Chondrocyte (in vitro differentiated cells): ENCODE data around the gene OAF. TPM values are rescaled to one million over a fixed set of nuclear protein-coding genes. Genes with fewer than 3 reads are reported as not detected.
A peak's percentile ranks its signal among the peaks of the same experiment; 100 is the strongest.

Experiments
- DNase-seq: peaks from one replicate; pipeline ENCODE4 v3.0.0; 2021; ENCODE audit warnings: mixed read lengths, low spot score
- H3K27ac Mint-ChIP-seq: one replicate; pipeline ENCODE4 v1.8.0; 2021; ENCODE audit warnings: mild to moderate bottlenecking, moderate library complexity, mixed read lengths; ENCODE audit not compliant: unreplicated experiment
- H3K27me3 Mint-ChIP-seq: 2 replicates; pipeline ENCODE4 v1.8.0; 2021; ENCODE audit warnings: low read depth, mixed read lengths
- H3K36me3 Mint-ChIP-seq: 2 replicates; pipeline ENCODE4 v1.8.0; 2021; ENCODE audit warnings: low read depth, mixed read lengths
- H3K4me1 Mint-ChIP-seq: 2 replicates; pipeline ENCODE4 v1.8.0; 2021; ENCODE audit warnings: low read depth, mild to moderate bottlenecking, mixed read lengths
- H3K4me3 Mint-ChIP-seq: one replicate; pipeline ENCODE4 v1.8.0; 2021; ENCODE audit warnings: mild to moderate bottlenecking, moderate library complexity, mixed read lengths; ENCODE audit not compliant: unreplicated experiment
- H3K9me3 Mint-ChIP-seq: 2 replicates; pipeline ENCODE4 v1.8.0; 2021; ENCODE audit warnings: low read depth, mixed read lengths
- CTCF ChIP-seq: fragments of 200-600 bp; sonication (generic); IDR thresholded peaks from 2 replicates; pipeline ENCODE4 v1.5.0; 2021; ENCODE audit warnings: antibody characterized with exemption, mild to moderate bottlenecking, moderate library complexity
- total RNA-seq: library from RNA; stranded (reverse); gene quantifications from 3 replicates; pipeline ENCODE4 v1.2.1, GENCODE V29; 2021

The OAF gene
- total RNA-seq, 1 donor from 2014 or later = 5.7 TPM

DNA sequence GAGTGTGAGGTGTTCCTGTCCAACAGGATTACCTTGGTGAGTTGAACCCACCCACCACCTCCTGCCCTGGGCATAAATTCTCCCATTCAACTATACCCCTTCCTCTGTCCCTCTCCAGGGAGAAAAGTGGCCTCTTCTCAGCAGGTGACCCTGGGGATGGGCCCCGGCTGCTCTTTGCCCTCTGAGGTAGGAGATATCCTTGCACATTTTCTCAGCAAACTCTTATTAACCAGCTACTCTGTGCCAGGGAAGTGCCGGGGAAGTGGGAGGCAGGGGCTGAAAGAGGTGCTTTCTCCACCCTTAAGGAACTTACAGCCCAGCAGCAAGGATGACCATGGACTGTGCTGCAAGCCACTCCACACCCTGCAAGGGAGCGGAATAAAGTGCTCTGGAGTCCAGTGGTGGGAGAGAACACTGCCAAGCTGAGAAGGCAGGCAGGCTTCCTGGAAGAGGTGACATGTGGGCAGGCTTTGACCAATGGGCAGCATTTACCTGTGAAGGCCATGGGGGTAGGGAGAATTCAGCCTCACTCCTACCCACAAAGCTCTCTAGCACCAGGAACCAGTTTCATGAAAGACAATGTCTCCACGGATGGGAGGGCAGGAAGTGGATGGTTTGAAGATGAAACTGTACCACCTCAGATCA lies 21.9 kb upstream of the OAF start:
- TF ChIP-seq CTCF = no peak
- no peak overlapping the region for H3K4me3 Mint-ChIP-seq
- no peaks in the 10 kb centered on the region for H3K36me3 Mint-ChIP-seq
- no peaks in the 10 kb centered on the region for H3K9me3 Mint-ChIP-seq
- H3K4me1 Mint-ChIP-seq = peaks cover 20% of the 10 kb centered on the region
- DNase-seq = peak; percentile 48
- peaks cover 15% of the 10 kb centered on the region for H3K27me3 Mint-ChIP-seq
- H3K27ac Mint-ChIP-seq = no peak overlapping the region

DNA sequence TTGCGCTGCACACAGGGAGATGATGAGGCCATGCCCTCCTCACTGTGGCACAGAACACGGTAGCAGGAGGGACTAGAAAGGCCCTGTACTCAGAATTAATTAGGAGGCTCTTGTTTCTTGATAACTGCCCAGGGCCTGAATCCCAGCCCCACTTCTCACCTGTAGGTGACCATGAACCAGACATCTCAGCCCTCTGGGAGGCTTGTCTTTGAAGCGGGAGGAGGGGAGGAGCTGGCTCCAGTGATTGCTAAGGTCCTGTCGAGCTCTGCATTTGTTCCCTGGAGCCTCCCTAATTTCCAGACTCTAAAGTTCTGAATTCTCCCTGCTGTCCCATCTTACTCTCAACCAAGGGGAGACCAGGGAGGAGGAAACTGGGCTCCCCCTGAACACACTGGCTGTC lies 19.8 kb upstream of the OAF start:
- H3K4me3 Mint-ChIP-seq = no peak overlapping the region
- TF ChIP-seq CTCF = no peak
- H3K27me3 Mint-ChIP-seq = peaks cover 20% of the 10 kb centered on the region
- peaks cover 14% of the 10 kb centered on the region for H3K4me1 Mint-ChIP-seq
- no peaks in the 10 kb centered on the region for H3K9me3 Mint-ChIP-seq
- H3K36me3 Mint-ChIP-seq = no peaks in the 10 kb centered on the region
- H3K27ac Mint-ChIP-seq = no peak overlapping the region
- no peak for DNase-seq

DNA sequence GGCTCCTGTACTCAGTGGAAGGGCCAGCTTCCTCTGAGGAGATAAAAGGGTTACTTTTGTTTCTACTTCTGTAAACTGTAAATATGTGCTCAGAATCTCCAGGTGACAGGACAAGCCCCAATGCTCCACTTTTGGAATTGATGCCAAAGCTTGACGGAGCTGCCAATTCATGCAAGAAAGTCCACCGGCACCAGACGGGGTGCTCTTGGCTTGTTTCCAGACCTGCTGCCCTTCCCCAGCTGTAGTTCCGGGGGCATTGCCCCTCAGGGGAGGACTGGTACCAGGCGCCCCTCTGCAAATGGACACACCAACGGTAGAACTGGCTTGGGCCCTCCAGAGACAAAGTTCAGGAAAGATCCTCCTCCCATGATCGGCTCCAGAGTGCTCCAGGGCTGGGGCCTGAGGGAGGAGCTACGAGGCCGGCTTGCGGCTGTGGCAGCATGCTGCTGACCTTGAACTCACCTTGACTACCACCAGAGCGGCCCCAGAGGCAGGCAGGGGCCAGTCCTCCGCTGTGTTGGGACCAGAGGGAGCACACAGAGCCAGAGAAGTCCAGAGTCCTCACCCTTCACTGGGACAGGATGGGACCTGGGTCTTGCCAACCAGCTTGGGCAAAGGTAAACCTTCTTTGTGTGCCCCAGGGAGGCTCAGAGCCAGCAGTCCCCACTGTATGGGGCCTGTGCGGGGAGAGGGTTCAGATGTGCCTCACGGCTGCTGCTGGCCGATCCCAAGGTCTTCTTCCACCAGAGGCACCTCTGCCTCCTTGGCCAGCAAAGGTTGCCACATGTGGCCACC lies 17.8 kb upstream of the OAF start:
- Mint-ChIP-seq H3K36me3 (no peaks in the 10 kb centered on the region), H3K9me3 (no peaks in the 10 kb centered on the region), H3K27ac (no peak overlapping the region), H3K27me3 (peaks cover 21% of the 10 kb centered on the region), H3K4me1 (peaks cover 5% of the 10 kb centered on the region), H3K4me3 (no peak overlapping the region)
- DNase-seq = no peak
- TF ChIP-seq CTCF = no peak

DNA sequence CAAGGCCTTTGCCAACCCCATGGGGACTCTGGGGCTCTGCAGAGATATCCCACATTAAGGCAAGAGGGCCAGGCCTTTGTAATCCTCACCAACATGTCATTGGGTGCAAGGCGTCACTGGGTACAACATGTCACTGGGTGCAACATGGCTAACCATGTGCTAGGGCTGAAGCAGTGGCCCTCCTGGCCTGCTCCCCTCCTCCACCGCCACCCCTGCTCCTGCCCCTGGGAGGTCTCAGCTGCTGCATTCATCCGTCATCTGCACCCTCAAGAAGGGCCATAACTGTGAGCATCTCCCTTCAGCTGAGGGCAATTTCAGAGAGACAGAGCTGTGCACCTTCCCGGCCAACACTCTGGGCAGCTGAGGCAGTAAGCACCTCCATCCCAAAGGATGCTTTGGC lies 16.7 kb upstream of the OAF start:
- H3K27me3 Mint-ChIP-seq = peaks cover 17% of the 10 kb centered on the region
- no peak overlapping the region for H3K4me3 Mint-ChIP-seq
- no peaks in the 10 kb centered on the region for H3K36me3 Mint-ChIP-seq
- H3K9me3 Mint-ChIP-seq = no peaks in the 10 kb centered on the region
- H3K27ac Mint-ChIP-seq = no peak overlapping the region
- TF ChIP-seq CTCF = no peak
- DNase-seq = no peak
- peaks cover 5% of the 10 kb centered on the region for H3K4me1 Mint-ChIP-seq

GRCh38 chr11:120195601-120196320 lies 15.1 kb upstream of the OAF start:
- no peaks in the 10 kb centered on the region for H3K36me3 Mint-ChIP-seq
- no peak for DNase-seq
- peaks cover 16% of the 10 kb centered on the region for H3K27me3 Mint-ChIP-seq
- no peak overlapping the region for H3K4me3 Mint-ChIP-seq
- peaks cover 5% of the 10 kb centered on the region for H3K4me1 Mint-ChIP-seq
- no peaks in the 10 kb centered on the region for H3K9me3 Mint-ChIP-seq
- no peak for TF ChIP-seq CTCF
- no peak overlapping the region for H3K27ac Mint-ChIP-seq
